Neuronal stem cell (in vitro differentiated cells): ENCODE data around the gene ZNF536.

Experiments used
- DNase-seq: peaks from one replicate; pipeline ENCODE4 v3.0.0-alpha.2; 2013; ENCODE audit warnings: low spot score
- H2AFZ ChIP-seq: one replicate; pipeline ENCODE4 v1.6.1; 2013; ENCODE audit warnings: mild to moderate bottlenecking, low read length, inconsistent platforms
- H2AK5ac ChIP-seq: 2 replicates; pipeline ENCODE4 v1.6.1; 2013; ENCODE audit warnings: low read depth, mild to moderate bottlenecking, inconsistent platforms, low read length, moderate library complexity, mixed read lengths
- H2BK120ac ChIP-seq: 2 replicates; pipeline ENCODE4 v1.6.1; 2013; ENCODE audit warnings: low read depth, mild to moderate bottlenecking, inconsistent platforms, low read length, moderate library complexity, mixed read lengths
- H2BK12ac ChIP-seq: one replicate; pipeline ENCODE4 v1.6.1; 2013; ENCODE audit warnings: low read length, inconsistent platforms
- H2BK15ac ChIP-seq: 2 replicates; pipeline ENCODE4 v1.6.1; 2013; ENCODE audit warnings: mild to moderate bottlenecking, low read length, inconsistent platforms, mixed read lengths
- H2BK5ac ChIP-seq: one replicate; pipeline ENCODE4 v1.6.1; 2013; ENCODE audit warnings: inconsistent platforms, mild to moderate bottlenecking, low read length, moderate library complexity
- H3K14ac ChIP-seq: one replicate; pipeline ENCODE4 v1.6.1; 2013; ENCODE audit warnings: low read length, inconsistent platforms
- H3K18ac ChIP-seq: 2 replicates; pipeline ENCODE4 v1.6.1; 2013; ENCODE audit warnings: low read length, inconsistent platforms
- H3K23ac ChIP-seq: 2 replicates; pipeline ENCODE4 v1.6.1; 2013; ENCODE audit warnings: low read depth, mild to moderate bottlenecking, mixed read lengths, low read length, inconsistent platforms; ENCODE audit not compliant: poor library complexity
- H3K27ac ChIP-seq: replicated peaks from 3 replicates; pipeline ENCODE4 v1.5.1; 2013; ENCODE audit warnings: low read length, inconsistent platforms
- H3K27me3 ChIP-seq, 3 experiments: 2 replicates each; pipeline ENCODE4 v1.6.1; 2013; ENCODE audit warnings: low read length in 3 of 3, mild to moderate bottlenecking in 2 of 3, inconsistent platforms in 1 of 3, low read depth in 1 of 3, mixed read lengths in 1 of 3, moderate library complexity in 1 of 3; ENCODE audit not compliant: control insufficient read depth in 3 of 3, insufficient read depth in 3 of 3
- H3K36me3 ChIP-seq, 2 donors: replicated peaks in 1 of 2; 2 replicates each; pipeline ENCODE4 v1.6.1; 2013; ENCODE audit warnings: low read length in 2 of 2; ENCODE audit not compliant: control insufficient read depth in 2 of 2, insufficient read depth in 2 of 2
- H3K4ac ChIP-seq: 2 replicates; pipeline ENCODE4 v1.6.1; 2013; ENCODE audit warnings: inconsistent platforms, mild to moderate bottlenecking, low read length, moderate library complexity
- H3K4me1 ChIP-seq, 2 donors: 1 replicate in 1 of 2; 2 replicates in 1 of 2; pipeline ENCODE4 v1.6.1; 2013; ENCODE audit warnings: low read length in 2 of 2, low read depth in 1 of 2; ENCODE audit not compliant: control insufficient read depth in 2 of 2, insufficient read depth in 1 of 2
- H3K4me2 ChIP-seq: one replicate; pipeline ENCODE4 v1.6.1; 2013; ENCODE audit warnings: mild to moderate bottlenecking, low read length, inconsistent platforms; ENCODE audit not compliant: insufficient read depth, poor library complexity, severe bottlenecking
- H3K4me3 ChIP-seq, 2 donors: 2 replicates each; pipeline ENCODE4 v1.5.1; 2013; ENCODE audit warnings: low read length in 2 of 2, mild to moderate bottlenecking in 2 of 2, inconsistent platforms in 1 of 2, moderate library complexity in 1 of 2
- H3K79me1 ChIP-seq: one replicate; pipeline ENCODE4 v1.6.1; 2013; ENCODE audit warnings: low read depth, mild to moderate bottlenecking, inconsistent platforms, low read length, moderate library complexity
- H3K9ac ChIP-seq: one replicate; pipeline ENCODE4 v1.6.1; 2013; ENCODE audit warnings: mild to moderate bottlenecking, low read depth, low read length, inconsistent platforms; ENCODE audit not compliant: poor library complexity
- H3K9me3 ChIP-seq, 2 donors: replicated peaks in 1 of 2; 2 replicates each; pipeline versions ENCODE3 to v1.6.1; 2013; ENCODE audit warnings: low read length in 2 of 2, mild to moderate bottlenecking in 2 of 2, inconsistent platforms in 1 of 2, low read depth in 1 of 2, mixed read lengths in 1 of 2, moderate library complexity in 1 of 2; ENCODE audit not compliant: control insufficient read depth in 2 of 2, insufficient read depth in 1 of 2
- H4K8ac ChIP-seq: one replicate; pipeline ENCODE4 v1.6.1; 2013; ENCODE audit warnings: low read depth, mild to moderate bottlenecking, inconsistent platforms, low read length, moderate library complexity
- H4K91ac ChIP-seq: one replicate; pipeline ENCODE4 v1.6.1; 2013; ENCODE audit warnings: low read length, low read depth, mild to moderate bottlenecking, inconsistent platforms; ENCODE audit not compliant: poor library complexity
- WGBS, 2 donors: extraction: QIAGEN DNeasy Blood & Tissue Kit; methylation state at CpG; one replicate each; pipeline ENCODE4 v1.1.7; 2013; ENCODE audit warnings: missing lambda C conversion rate in 2 of 2, mixed read lengths in 1 of 2; ENCODE audit not compliant: insufficient read length in 2 of 2, insufficient replicate concordance in 1 of 2; ENCODE audit errors: extremely low coverage in 2 of 2; 5-methylcytosine and 5-hydroxymethylcytosine counted together

The ZNF536 gene

DNA sequence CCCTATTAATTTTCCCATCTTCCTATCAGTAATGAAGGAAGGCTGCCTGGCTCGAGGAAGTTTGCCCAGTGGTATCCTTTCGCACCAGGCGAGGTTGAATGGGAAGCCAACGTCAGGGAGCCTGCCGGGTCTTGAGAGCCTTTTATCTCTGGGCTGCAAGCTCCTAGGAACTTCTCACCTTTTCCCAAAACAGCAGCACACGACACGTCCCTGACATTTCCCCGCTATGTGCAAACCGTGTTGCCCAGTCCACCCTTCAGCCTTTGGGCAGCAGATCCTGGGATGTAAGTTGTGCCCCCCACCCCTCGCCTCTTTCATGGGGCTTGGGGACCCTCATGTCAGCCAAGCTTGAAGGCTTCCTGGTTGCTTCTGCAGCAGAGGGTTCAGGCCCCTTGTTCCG is 179.1 kb downstream of the ZNF536 start:
- H3K14ac ChIP-seq, result no peak overlapping the region
- no CpG with 5 or more reads among the region's 11 CpGs for WGBS, 2 donors
- no peak overlapping the region for H3K4me3 ChIP-seq
- H3K27me3 ChIP-seq, result no peaks in the 10 kb centered on the region
- H3K9me3 ChIP-seq, result no peaks in the 10 kb centered on the region
- H3K4ac ChIP-seq, result no peak overlapping the region
- no peak for DNase-seq
- H3K4me2 ChIP-seq, result no peak overlapping the region
- H3K36me3 ChIP-seq, result no peaks in the 10 kb centered on the region
- H2AFZ ChIP-seq, result no peak overlapping the region
- no peak overlapping the region for H3K9ac ChIP-seq
- H2BK5ac ChIP-seq, result no peak overlapping the region
- no peak overlapping the region for H3K27ac ChIP-seq
- no peak overlapping the region for H4K91ac ChIP-seq
- H3K23ac ChIP-seq, result no peak overlapping the region
- H3K18ac ChIP-seq, result no peak overlapping the region
- no peak overlapping the region for H2BK120ac ChIP-seq
- no peak overlapping the region for H2AK5ac ChIP-seq
- H3K79me1 ChIP-seq, result no peaks in the 10 kb centered on the region
- no peak overlapping the region for H2BK12ac ChIP-seq
- no peak overlapping the region for H2BK15ac ChIP-seq
- H3K4me1 ChIP-seq, result peaks cover 1 to 7% of the 10 kb centered on the region in 2 donors
- H4K8ac ChIP-seq, result no peak overlapping the region

- H4K8ac ChIP-seq, result no peak overlapping the region
- WGBS, 2 donors, result no CpG with 5 or more reads among the region's 5 CpGs
Observed at GRCh38 chr19:30552593-30552992, 180.4 kb downstream of the ZNF536 start.

DNA sequence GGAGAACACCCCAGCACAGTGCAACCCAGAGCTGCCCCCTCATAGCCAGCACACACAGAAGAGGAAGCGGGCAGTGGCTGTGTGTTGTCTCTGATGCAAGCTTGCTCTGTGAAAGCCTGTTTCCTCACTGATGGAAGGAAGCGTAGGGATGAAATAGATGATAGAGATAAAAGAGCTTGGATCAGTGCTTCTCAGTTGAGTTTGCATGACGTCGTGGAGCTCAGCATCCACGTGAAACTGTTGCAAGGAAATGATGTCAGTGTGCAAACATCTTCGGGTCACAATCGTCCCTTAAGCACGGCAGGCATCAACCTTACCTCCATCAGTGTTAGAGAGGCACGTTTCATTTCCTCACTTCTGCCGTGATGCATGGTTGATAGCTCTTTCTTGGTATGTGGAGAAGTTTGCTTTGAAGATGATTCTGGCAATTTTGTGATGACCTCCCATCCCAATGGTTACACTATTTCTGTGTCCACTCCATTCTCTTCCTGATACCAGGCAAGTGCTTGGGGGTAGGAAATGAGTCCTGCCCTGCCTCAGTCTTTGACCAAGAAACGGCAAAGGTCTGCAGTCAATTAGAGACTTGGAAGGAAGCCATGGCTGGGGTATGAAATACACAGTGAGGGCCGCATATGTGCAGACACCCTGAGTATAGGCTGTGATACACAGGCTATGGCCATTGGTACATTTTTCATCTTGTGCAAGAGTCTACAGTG is 183.0 kb downstream of the ZNF536 start:
- Histone ChIP-seq H2BK120ac (no peak overlapping the region), H3K18ac (no peak overlapping the region), H3K4me1 (peaks cover 8 to 10% of the 10 kb centered on the region in 2 donors), H3K14ac (no peak overlapping the region), H2BK12ac (no peak overlapping the region), H3K4me2 (no peak overlapping the region), H3K27ac (no peak overlapping the region), H3K9ac (no peak overlapping the region), H3K36me3 (no peaks in the 10 kb centered on the region), H3K4me3 (no peak overlapping the region), H2AK5ac (no peak overlapping the region), H4K8ac (no peak overlapping the region), H2AFZ (no peak overlapping the region), H3K27me3 (no peaks in the 10 kb centered on the region), H3K4ac (no peak overlapping the region), H4K91ac (no peak overlapping the region), H3K23ac (no peak overlapping the region), H2BK15ac (no peak overlapping the region), H3K9me3 (no peaks in the 10 kb centered on the region), H2BK5ac (no peak overlapping the region), H3K79me1 (no peaks in the 10 kb centered on the region)
- no peak for DNase-seq
- no CpG with 5 or more reads among the region's 12 CpGs for WGBS, 2 donors

More at GRCh38 chr19:30552593-30552992, 180.4 kb downstream of the ZNF536 start:
- Histone ChIP-seq H3K79me1 (no peaks in the 10 kb centered on the region), H2AFZ (no peak overlapping the region), H3K4me2 (no peak overlapping the region), H3K27me3 (no peaks in the 10 kb centered on the region), H3K18ac (no peak overlapping the region), H3K36me3 (no peaks in the 10 kb centered on the region), H2AK5ac (no peak overlapping the region), H3K4ac (no peak overlapping the region), H3K4me3 (no peak overlapping the region), H2BK12ac (no peak overlapping the region), H3K9me3 (no peaks in the 10 kb centered on the region), H4K91ac (no peak overlapping the region), H2BK5ac (no peak overlapping the region), H3K14ac (no peak overlapping the region), H3K9ac (no peak overlapping the region), H2BK120ac (no peak overlapping the region), H3K4me1 (peaks cover 5 to 8% of the 10 kb centered on the region in 2 donors), H2BK15ac (no peak overlapping the region), H3K27ac (no peak overlapping the region), H3K23ac (no peak overlapping the region)
- DNase-seq, result no peak

DNA sequence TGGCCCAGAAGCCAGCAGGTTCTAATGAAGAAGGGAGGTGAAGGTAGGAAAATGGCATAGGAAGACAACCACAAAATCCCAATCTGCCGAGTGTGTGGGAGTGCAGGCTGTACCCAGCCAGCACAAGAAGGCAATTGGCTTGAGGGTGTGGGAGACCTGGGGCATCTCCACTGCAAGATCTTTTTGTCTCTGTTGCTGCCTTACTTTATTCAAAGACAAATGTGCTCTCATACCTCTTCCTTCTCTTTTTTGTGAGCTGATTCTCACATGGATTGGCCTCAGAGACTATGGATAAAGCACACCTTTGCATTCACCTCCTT is 183.6 kb downstream of the ZNF536 start:
- WGBS, 2 donors, result no CpG with 5 or more reads among the region's 1 CpG
- no peak overlapping the region for H2AFZ ChIP-seq

More for the DNA sequence above, 183.6 kb downstream of the ZNF536 start:
- H3K27me3 ChIP-seq, result no peaks in the 10 kb centered on the region
- H2BK15ac ChIP-seq, result no peak overlapping the region
- H3K4me1 ChIP-seq, result peaks cover 8 to 10% of the 10 kb centered on the region in 2 donors
- H2BK120ac ChIP-seq, result no peak overlapping the region
- H3K9ac ChIP-seq, result no peak overlapping the region
- H3K9me3 ChIP-seq, result no peaks in the 10 kb centered on the region
- H3K79me1 ChIP-seq, result no peaks in the 10 kb centered on the region
- no peak overlapping the region for H3K4ac ChIP-seq
- no peaks in the 10 kb centered on the region for H3K36me3 ChIP-seq
- H3K4me2 ChIP-seq, result no peak overlapping the region
- H3K18ac ChIP-seq, result no peak overlapping the region
- no peak overlapping the region for H4K8ac ChIP-seq
- no peak for DNase-seq
- no peak overlapping the region for H3K4me3 ChIP-seq
- no peak overlapping the region for H3K27ac ChIP-seq
- H3K23ac ChIP-seq, result no peak overlapping the region
- H3K14ac ChIP-seq, result no peak overlapping the region
- H2BK5ac ChIP-seq, result no peak overlapping the region
- no peak overlapping the region for H2BK12ac ChIP-seq
- H4K91ac ChIP-seq, result no peak overlapping the region
- H2AK5ac ChIP-seq, result no peak overlapping the region
